Measurements from ENCODE around the gene SUMO2.
"Not testable (repeated sequence)": the region's sequence is repeated elsewhere in the genome, so short reads cannot be mapped to it uniquely, and the experiment has no call there.

The SUMO2 gene

DNA sequence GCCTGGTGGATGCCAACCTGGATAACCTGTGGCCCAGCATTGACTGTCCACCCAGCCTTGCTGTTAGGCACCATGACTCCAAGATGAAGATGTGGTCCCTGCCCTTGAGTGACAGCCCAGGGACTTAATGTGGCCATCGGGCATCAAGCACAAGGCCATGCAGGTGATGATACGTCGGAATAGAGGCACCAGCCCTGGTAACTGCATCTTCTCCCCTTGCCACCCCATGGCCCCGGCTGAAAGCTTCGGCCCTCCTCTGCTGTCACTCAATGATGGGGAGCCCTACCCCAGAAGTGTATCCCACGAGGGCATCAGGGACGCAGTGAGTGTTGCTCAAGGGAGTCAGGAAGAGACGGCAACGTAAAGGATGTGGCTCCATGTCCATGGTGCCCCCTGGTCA lies 53.2 kb downstream of the SUMO2 start:
- Histone ChIP-seq H3K9ac (ENCODE audit: low read depth, low read length) (no peak overlapping the region), H3K9me3 (ENCODE audit: control insufficient read depth, insufficient read depth, low read length) (no peaks in the 10 kb centered on the region), H3K4me1 (ENCODE audit: insufficient read depth, low read length) (no peaks in the 10 kb centered on the region; the same call in 1 of the 2 replicates), H3K36me3 (ENCODE audit: insufficient read depth, low read length) (peaks cover 4% of the 10 kb centered on the region; the same call in 1 of the 2 replicates)

DNA sequence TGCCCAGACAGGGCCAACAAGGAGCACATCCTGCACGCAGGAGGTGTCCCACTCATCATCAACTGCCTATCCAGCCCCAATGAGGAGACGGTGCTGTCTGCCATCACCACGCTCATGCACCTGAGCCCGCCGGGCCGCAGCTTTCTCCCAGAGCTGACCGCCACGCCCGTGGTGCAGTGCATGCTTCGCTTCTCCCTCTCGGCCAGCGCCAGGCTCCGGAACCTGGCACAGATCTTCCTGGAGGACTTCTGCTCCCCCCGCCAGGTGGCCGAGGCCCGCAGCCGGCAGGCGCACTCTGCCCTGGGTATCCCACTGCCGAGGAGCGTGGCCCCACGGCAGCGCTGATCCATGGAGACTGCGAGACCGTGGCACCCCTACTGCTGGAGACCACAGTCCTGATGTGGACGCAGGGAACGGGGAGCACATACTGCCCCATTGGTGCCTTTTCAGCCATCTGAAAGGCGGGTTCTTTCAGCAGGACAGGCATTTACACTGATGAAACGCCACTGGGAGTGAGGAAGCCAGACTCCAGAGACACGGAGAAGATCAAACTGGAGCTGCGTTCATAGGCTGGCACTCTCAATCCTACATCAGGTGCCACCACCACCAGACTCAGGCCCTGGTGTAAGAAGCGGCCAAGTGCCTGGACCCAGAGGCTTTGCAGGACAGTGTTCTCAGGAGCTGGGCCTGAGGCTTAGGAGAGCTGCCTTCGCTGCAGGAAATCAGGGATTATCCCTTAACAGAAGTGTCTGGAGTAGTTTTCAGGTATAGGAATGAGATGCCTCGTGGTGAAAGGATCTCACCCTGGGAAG lies 53.9 kb downstream of the SUMO2 start:
- H3K9ac ChIP-seq (ENCODE audit: low read depth, low read length) = no peak overlapping the region
- no peaks in the 10 kb centered on the region for H3K4me1 ChIP-seq (ENCODE audit: insufficient read depth, low read length)

DNA sequence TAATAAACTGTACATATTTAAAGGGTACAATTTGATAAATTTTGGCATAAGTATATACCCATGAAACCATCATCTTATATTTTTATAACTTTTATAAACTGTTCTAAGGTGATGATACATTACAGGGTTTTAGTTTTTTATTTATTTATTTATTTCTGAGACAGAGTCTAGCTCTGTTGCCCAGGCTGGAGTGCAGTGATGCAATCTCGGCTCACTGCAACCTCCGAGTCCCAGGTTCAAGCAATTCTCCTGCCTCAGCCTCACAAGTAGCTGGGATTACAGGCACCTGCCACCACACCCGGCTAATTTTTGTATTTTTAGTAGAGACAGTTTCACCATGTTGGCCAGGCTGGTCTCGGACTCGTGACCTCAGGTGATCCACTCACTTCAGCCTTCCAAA lies 54.8 kb downstream of the SUMO2 start:
- not testable (repeated sequence) for H3K9ac ChIP-seq (ENCODE audit: low read depth, low read length); H3K36me3 ChIP-seq (ENCODE audit: insufficient read depth, low read length); H3K4me1 ChIP-seq (ENCODE audit: insufficient read depth, low read length); H3K9me3 ChIP-seq (ENCODE audit: control insufficient read depth, insufficient read depth, low read length)

More for the DNA sequence above, 53.9 kb downstream of the SUMO2 start:
- H3K9me3 ChIP-seq (ENCODE audit: control insufficient read depth, insufficient read depth, low read length) = no peaks in the 10 kb centered on the region
- peaks cover 4% of the 10 kb centered on the region; the same call in 1 of the 2 replicates for H3K36me3 ChIP-seq (ENCODE audit: insufficient read depth, low read length)

DNA sequence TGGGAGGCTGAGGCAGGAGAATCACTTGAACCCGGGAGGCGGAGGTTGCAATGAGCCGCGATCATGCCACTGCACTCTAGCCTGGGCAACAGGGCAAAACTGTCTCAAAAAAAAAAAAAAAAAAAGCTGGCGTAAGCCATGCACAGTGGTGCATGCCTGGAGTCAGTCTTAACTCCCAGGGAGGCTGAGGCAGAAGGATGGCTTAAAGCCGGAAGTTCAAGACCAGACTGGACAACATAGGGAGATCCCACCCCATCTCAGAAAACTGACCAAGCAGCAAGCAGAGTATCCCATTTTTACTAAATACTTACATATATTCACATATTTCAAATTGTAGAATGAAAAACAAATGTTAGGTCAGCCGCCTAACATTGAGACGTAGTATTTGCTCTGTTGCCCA lies 55.8 kb downstream of the SUMO2 start:
- H3K36me3 ChIP-seq (ENCODE audit: insufficient read depth, low read length) = peaks cover 4% of the 10 kb centered on the region; the same call in 1 of the 2 replicates
- H3K9ac ChIP-seq (ENCODE audit: low read depth, low read length) = no peak overlapping the region
- no peaks in the 10 kb centered on the region for H3K4me1 ChIP-seq (ENCODE audit: insufficient read depth, low read length)
- H3K9me3 ChIP-seq (ENCODE audit: control insufficient read depth, insufficient read depth, low read length) = no peaks in the 10 kb centered on the region

DNA sequence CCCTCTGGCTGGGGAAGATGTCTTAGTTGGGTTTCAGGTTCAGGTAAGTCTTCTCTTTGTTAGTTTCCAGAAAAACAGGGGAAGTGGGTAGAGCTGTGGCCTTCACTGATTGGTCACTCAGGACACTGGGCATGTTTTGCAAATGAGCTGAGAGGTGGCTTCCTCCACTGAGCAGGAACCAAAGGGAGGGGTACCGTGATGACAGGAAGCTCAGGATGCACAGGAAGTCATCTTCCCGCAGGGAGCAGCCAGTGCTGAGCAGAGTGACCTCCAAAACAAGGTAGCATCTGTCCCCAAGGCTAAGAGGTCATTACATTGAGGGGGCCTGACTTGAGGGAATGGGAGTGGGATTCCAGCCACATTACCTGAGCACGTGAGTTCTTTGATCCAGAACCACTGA lies 56.8 kb downstream of the SUMO2 start:
- Histone ChIP-seq H3K36me3 (ENCODE audit: insufficient read depth, low read length) (peaks cover 4% of the 10 kb centered on the region; the same call in 1 of the 2 replicates), H3K9me3 (ENCODE audit: control insufficient read depth, insufficient read depth, low read length) (no peaks in the 10 kb centered on the region), H3K4me1 (ENCODE audit: insufficient read depth, low read length) (no peaks in the 10 kb centered on the region), H3K9ac (ENCODE audit: low read depth, low read length) (no peak overlapping the region)

DNA sequence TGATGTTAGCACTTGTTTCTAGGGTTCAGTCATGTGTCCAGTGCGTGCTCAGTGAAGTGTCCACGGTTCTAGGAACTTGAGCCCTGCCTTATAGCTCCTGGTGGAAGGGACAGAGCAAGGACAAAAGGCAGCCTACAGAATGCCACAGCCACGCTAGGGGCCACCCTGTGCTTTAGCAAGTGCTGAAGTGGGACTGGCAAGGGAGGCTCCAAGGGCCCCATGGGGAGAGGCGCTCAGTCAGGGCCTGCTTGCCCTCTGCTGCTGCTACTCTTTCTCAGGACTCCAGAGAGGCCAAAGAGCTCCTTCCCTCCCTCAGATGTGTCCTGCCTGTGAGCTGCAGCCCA lies 58.0 kb downstream of the SUMO2 start:
- H3K4me1 ChIP-seq (ENCODE audit: insufficient read depth, low read length) = no peaks in the 10 kb centered on the region
- H3K9ac ChIP-seq (ENCODE audit: low read depth, low read length) = no peak overlapping the region

DNA sequence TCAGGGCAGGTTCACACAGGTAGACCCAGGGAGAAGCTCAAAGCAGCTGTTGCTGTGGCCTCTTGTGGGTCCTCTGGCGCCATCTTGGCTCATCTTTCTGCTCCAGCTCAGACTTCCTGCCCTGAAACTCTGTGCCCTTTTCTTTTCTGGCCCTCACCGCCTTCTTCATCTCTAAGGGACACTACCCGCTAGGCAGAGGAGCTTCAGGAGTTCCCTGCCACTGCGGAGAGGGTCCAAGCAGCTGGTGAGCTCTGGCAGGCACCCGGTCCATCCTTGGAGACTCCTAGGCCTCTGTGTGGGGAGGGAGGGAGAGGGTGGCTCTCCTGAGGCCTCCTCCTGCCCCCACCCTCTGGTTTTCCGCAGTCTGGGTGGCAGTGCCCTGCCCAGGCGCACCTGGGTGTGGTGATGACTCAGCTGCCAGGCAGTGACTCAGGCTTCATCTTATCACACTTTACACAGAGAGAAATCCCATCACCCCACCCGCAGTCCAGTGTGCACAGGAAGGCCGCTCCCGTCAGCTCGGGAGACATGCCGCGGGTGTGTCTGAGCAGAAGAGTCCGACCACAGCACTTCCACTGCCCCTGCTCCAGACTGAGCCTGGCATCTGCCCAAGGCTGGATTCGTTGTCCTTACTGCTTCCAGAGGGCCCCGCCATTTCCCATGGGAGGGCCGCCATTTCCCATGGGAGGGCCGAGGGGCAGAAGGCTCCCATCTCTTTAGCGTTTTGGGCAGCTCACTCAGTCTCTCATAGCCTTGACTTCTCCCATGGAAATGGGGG lies 58.5 kb downstream of the SUMO2 start:
- Histone ChIP-seq H3K4me1 (ENCODE audit: insufficient read depth, low read length) (no peaks in the 10 kb centered on the region), H3K36me3 (ENCODE audit: insufficient read depth, low read length) (no peaks in the 10 kb centered on the region), H3K9ac (ENCODE audit: low read depth, low read length) (no peak overlapping the region), H3K9me3 (ENCODE audit: control insufficient read depth, insufficient read depth, low read length) (no peaks in the 10 kb centered on the region)

More for the DNA sequence above, 58.0 kb downstream of the SUMO2 start:
- no peaks in the 10 kb centered on the region for H3K9me3 ChIP-seq (ENCODE audit: control insufficient read depth, insufficient read depth, low read length)
- H3K36me3 ChIP-seq (ENCODE audit: insufficient read depth, low read length) = peaks cover 2% of the 10 kb centered on the region; the same call in 1 of the 2 replicates

DNA sequence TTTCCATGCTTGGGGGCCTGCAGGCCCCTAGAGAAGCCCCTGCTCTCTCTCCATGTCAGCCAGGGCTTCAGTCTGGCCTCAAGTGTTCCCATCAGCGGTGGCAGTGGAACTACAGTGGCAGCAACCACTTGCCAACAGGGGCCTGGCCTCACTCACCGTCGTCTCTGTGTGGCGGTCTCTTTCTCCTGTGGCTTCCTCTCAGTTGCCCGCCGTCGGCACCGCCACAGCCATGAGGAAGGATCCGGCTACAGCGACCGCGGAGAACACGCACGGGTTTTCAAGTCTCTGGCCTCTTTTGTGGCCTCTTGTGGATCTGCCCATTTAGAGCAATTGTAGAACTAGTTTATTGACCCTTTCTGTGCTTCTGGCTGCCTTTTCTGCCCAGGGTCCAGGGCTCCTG lies 64.5 kb downstream of the SUMO2 start:
- Histone ChIP-seq H3K36me3 (ENCODE audit: insufficient read depth, low read length) (no peaks in the 10 kb centered on the region; the same call in 1 of the 2 replicates), H3K9ac (ENCODE audit: low read depth, low read length) (no peak overlapping the region), H3K4me1 (ENCODE audit: insufficient read depth, low read length) (peaks cover 4% of the 10 kb centered on the region; the same call in 1 of the 2 replicates), H3K9me3 (ENCODE audit: control insufficient read depth, insufficient read depth, low read length) (no peaks in the 10 kb centered on the region)

DNA sequence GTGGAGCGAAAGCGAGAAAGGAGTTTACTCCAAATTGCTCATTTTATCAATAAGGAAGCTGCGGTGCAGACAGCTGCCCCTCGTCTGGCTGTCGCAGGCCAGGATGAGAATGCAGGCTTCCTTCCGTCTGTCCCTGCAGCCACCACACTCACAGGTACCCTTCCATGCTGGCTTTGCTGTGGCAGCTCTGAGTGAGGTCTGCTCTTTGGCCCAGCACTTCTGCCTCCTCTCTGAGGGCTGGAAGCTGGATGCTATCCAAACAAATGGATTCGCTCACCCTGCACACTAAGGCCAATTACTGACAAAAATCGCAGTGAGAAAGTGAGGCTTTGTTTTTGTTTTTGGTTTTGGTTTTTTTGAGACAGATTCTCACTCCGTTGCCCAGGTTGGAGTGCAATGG lies 66.0 kb downstream of the SUMO2 start:
- Histone ChIP-seq H3K9me3 (ENCODE audit: control insufficient read depth, insufficient read depth, low read length) (no peaks in the 10 kb centered on the region), H3K9ac (ENCODE audit: low read depth, low read length) (no peak overlapping the region), H3K36me3 (ENCODE audit: insufficient read depth, low read length) (no peaks in the 10 kb centered on the region; the same call in 1 of the 2 replicates), H3K4me1 (ENCODE audit: insufficient read depth, low read length) (peaks cover 4% of the 10 kb centered on the region; the same call in 1 of the 2 replicates)

Data from ES-I3 (cell line).